ENCODE data around the gene ARHGAP23. TPM values are rescaled to one million over a fixed set of nuclear protein-coding genes. Genes with fewer than 3 reads are reported as not detected.

The ARHGAP23 gene
- total RNA-seq, 1 experiment from 2014 or later: 0.04 TPM

DNA sequence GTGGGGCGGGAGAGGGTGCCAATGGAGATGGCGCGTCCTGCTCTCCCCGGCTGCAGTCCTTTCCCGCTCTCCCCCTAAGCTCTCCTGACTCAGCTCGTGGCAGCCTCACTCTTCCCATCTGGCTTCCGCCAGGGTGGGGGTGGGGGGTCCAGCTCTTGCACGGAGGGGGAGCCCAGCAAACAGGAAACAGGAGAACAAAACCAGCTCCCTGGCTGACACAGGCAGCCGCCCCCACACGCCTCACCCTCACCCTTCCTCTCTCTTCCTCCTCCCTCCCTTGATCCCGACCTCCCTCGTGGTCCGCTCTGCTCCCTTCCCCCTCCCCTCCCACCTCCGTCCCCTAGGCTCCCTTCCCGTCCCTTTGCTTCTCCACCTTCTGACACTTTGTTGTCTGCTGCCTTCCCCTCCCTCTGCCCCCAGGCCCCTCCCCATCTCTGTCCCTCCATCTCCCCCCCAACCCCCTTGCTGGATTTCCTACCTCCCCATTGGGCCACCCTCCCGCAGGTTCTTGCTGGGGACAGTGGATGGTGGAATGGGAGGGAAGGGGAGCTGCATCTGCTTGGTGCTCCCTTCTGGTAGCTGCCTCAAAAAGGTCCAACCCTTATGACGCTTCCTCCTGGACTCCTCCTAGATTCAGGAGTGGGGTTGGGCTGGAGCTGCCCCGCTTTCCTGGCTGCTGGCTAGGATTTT lies 23.7 kb downstream of the ARHGAP23 start:
- H4K20me1 ChIP-seq (ENCODE audit: insufficient read depth, low read depth, low read length): no peaks in the 10 kb centered on the region

GRCh38 chr17:38452719-38453118 lies 24.5 kb downstream of the ARHGAP23 start:
- Histone ChIP-seq H3K4me1 (ENCODE audit: low read length) (no peaks in the 10 kb centered on the region), H3K4me2 (ENCODE audit: low read depth, low read length, poor library complexity, severe bottlenecking) (no peak overlapping the region), H3K36me3 (ENCODE audit: insufficient read depth, low read length) (no peaks in the 10 kb centered on the region), H2AFZ (ENCODE audit: low read length) (no peak overlapping the region), H3K4me3 (ENCODE audit: low read length) (no peak overlapping the region), H3K27me3 (ENCODE audit: low read length) (no peaks in the 10 kb centered on the region), H3K9me2 (replicated peaks; ENCODE audit: insufficient read depth, low read length) (no peaks in the 10 kb centered on the region), H3K9ac (ENCODE audit: low read length) (no peak overlapping the region), H4K20me1 (ENCODE audit: insufficient read depth, low read depth, low read length) (no peaks in the 10 kb centered on the region), H3K79me2 (ENCODE audit: low read length) (no peaks in the 10 kb centered on the region), H3K9me3 (ENCODE audit: low read length) (no peaks in the 10 kb centered on the region), H3K27ac (ENCODE audit: low read length) (no peak overlapping the region)
- DNase-seq: no peak

More for the DNA sequence above, 23.7 kb downstream of the ARHGAP23 start:
- H3K9me3 ChIP-seq (ENCODE audit: low read length): no peaks in the 10 kb centered on the region
- H3K9me2 ChIP-seq (replicated peaks; ENCODE audit: insufficient read depth, low read length): no peaks in the 10 kb centered on the region
- H3K4me3 ChIP-seq (ENCODE audit: low read length): no peak overlapping the region
- no peaks in the 10 kb centered on the region for H3K27me3 ChIP-seq (ENCODE audit: low read length)
- H3K36me3 ChIP-seq (ENCODE audit: insufficient read depth, low read length): no peaks in the 10 kb centered on the region
- no peak overlapping the region for H2AFZ ChIP-seq (ENCODE audit: low read length)
- H3K4me1 ChIP-seq (ENCODE audit: low read length): no peaks in the 10 kb centered on the region
- H3K4me2 ChIP-seq (ENCODE audit: low read depth, low read length, poor library complexity, severe bottlenecking): no peak overlapping the region
- no peak for DNase-seq
- H3K27ac ChIP-seq (ENCODE audit: low read length): no peak overlapping the region
- H3K9ac ChIP-seq (ENCODE audit: low read length): no peak overlapping the region
- H3K79me2 ChIP-seq (ENCODE audit: low read length): no peaks in the 10 kb centered on the region

- Histone ChIP-seq H4K20me1 (ENCODE audit: insufficient read depth, low read depth, low read length) (no peaks in the 10 kb centered on the region), H3K4me1 (ENCODE audit: low read length) (no peaks in the 10 kb centered on the region), H3K4me2 (ENCODE audit: low read depth, low read length, poor library complexity, severe bottlenecking) (no peak overlapping the region), H3K9me2 (replicated peaks; ENCODE audit: insufficient read depth, low read length) (no peaks in the 10 kb centered on the region), H3K4me3 (ENCODE audit: low read length) (no peak overlapping the region), H3K36me3 (ENCODE audit: insufficient read depth, low read length) (no peaks in the 10 kb centered on the region), H3K9ac (ENCODE audit: low read length) (no peak overlapping the region), H2AFZ (ENCODE audit: low read length) (no peak overlapping the region), H3K27me3 (ENCODE audit: low read length) (no peaks in the 10 kb centered on the region), H3K27ac (ENCODE audit: low read length) (no peak overlapping the region), H3K79me2 (ENCODE audit: low read length) (no peaks in the 10 kb centered on the region), H3K9me3 (ENCODE audit: low read length) (no peaks in the 10 kb centered on the region)
- no peak for DNase-seq
Observed at GRCh38 chr17:38453951-38454421, 25.7 kb downstream of the ARHGAP23 start.

DNA sequence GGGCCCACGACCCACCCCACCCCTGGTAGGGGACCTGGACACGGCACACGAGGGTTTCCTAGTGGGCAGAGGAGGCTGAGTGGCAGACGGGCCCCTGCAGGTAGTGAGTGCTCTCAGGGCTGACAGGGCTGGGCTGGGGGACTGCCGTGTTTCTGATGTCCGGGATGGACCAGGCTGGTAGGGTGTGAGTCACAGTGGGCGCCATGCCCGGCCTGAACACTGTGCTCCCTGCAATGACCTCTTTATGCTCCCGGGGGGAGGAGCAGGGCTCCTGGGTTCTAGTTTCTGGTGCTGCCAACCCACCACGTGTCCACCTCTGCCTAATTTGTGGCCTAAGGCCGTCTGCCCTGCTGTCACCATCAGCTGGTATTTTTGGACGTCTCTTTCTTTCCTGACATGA lies 26.3 kb downstream of the ARHGAP23 start:
- Histone ChIP-seq H3K4me1 (ENCODE audit: low read length) (no peaks in the 10 kb centered on the region), H3K4me3 (ENCODE audit: low read length) (no peak overlapping the region), H2AFZ (ENCODE audit: low read length) (no peak overlapping the region), H3K27ac (ENCODE audit: low read length) (no peak overlapping the region), H3K36me3 (ENCODE audit: insufficient read depth, low read length) (no peaks in the 10 kb centered on the region), H3K9ac (ENCODE audit: low read length) (no peak overlapping the region), H3K79me2 (ENCODE audit: low read length) (no peaks in the 10 kb centered on the region), H4K20me1 (ENCODE audit: insufficient read depth, low read depth, low read length) (no peaks in the 10 kb centered on the region), H3K9me3 (ENCODE audit: low read length) (no peaks in the 10 kb centered on the region), H3K4me2 (ENCODE audit: low read depth, low read length, poor library complexity, severe bottlenecking) (no peak overlapping the region), H3K9me2 (replicated peaks; ENCODE audit: insufficient read depth, low read length) (no peaks in the 10 kb centered on the region), H3K27me3 (ENCODE audit: low read length) (no peaks in the 10 kb centered on the region)
- DNase-seq: no peak

- Histone ChIP-seq H3K27me3 (ENCODE audit: low read length) (no peaks in the 10 kb centered on the region), H3K79me2 (ENCODE audit: low read length) (no peaks in the 10 kb centered on the region), H3K4me3 (ENCODE audit: low read length) (no peak overlapping the region), H3K9ac (ENCODE audit: low read length) (no peak overlapping the region), H3K4me1 (ENCODE audit: low read length) (no peaks in the 10 kb centered on the region), H3K9me3 (ENCODE audit: low read length) (no peaks in the 10 kb centered on the region), H2AFZ (ENCODE audit: low read length) (no peak overlapping the region), H3K36me3 (ENCODE audit: insufficient read depth, low read length) (no peaks in the 10 kb centered on the region), H3K4me2 (ENCODE audit: low read depth, low read length, poor library complexity, severe bottlenecking) (no peak overlapping the region), H4K20me1 (ENCODE audit: insufficient read depth, low read depth, low read length) (no peaks in the 10 kb centered on the region), H3K27ac (ENCODE audit: low read length) (no peak overlapping the region), H3K9me2 (replicated peaks; ENCODE audit: insufficient read depth, low read length) (no peaks in the 10 kb centered on the region)
- no peak for DNase-seq
Observed at GRCh38 chr17:38455288-38455915, 27.1 kb downstream of the ARHGAP23 start.

DNA sequence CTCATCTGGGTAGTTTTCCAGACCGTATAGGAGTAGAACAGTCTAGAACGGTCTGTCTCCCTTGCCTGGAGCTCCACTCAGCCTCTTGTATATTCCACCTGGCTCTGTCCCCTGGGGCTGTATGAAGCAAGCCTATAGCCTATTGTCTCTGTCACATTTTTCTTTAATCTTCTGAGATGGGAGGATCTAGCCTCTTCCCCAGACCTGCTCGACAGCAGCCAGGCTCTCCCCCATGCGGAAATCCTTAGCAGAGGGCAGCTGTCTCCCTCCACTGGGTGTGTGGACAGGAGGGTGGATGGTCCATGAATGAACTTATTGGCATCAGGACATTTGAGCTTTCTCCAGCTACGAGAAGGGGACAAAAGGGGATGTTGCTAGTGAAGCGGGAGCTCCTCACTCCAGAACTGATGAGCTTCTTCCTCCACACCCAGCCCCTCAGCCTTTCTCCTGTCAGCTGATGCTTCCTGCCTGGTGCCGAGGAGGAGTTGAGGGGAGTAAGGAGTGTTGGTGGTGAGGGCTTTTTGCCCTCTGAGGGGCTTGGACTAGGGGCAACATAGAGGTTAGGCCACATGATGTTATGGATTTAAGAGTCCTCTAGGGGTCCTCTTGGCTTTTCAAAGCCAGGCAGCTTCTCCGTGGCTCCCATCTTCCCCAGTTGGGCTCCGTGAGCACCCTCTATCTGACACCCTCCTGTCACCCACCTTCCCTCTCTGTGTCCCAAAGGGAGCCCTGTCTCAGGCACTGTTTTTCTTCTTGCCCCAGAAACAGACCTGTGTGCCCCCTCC lies 28.0 kb downstream of the ARHGAP23 start:
- H3K9me3 ChIP-seq (ENCODE audit: low read length): no peaks in the 10 kb centered on the region
- H3K4me1 ChIP-seq (ENCODE audit: low read length): no peaks in the 10 kb centered on the region
- H3K36me3 ChIP-seq (ENCODE audit: insufficient read depth, low read length): no peaks in the 10 kb centered on the region
- H3K9me2 ChIP-seq (replicated peaks; ENCODE audit: insufficient read depth, low read length): no peaks in the 10 kb centered on the region
- no peak overlapping the region for H3K9ac ChIP-seq (ENCODE audit: low read length)
- no peak overlapping the region for H3K4me3 ChIP-seq (ENCODE audit: low read length)
- no peaks in the 10 kb centered on the region for H4K20me1 ChIP-seq (ENCODE audit: insufficient read depth, low read depth, low read length)
- peak; percentile 66 for DNase-seq
- no peak overlapping the region for H2AFZ ChIP-seq (ENCODE audit: low read length)
- H3K27ac ChIP-seq (ENCODE audit: low read length): no peak overlapping the region
- no peaks in the 10 kb centered on the region for H3K79me2 ChIP-seq (ENCODE audit: low read length)
- H3K27me3 ChIP-seq (ENCODE audit: low read length): no peaks in the 10 kb centered on the region
- no peak overlapping the region for H3K4me2 ChIP-seq (ENCODE audit: low read depth, low read length, poor library complexity, severe bottlenecking)

DNA sequence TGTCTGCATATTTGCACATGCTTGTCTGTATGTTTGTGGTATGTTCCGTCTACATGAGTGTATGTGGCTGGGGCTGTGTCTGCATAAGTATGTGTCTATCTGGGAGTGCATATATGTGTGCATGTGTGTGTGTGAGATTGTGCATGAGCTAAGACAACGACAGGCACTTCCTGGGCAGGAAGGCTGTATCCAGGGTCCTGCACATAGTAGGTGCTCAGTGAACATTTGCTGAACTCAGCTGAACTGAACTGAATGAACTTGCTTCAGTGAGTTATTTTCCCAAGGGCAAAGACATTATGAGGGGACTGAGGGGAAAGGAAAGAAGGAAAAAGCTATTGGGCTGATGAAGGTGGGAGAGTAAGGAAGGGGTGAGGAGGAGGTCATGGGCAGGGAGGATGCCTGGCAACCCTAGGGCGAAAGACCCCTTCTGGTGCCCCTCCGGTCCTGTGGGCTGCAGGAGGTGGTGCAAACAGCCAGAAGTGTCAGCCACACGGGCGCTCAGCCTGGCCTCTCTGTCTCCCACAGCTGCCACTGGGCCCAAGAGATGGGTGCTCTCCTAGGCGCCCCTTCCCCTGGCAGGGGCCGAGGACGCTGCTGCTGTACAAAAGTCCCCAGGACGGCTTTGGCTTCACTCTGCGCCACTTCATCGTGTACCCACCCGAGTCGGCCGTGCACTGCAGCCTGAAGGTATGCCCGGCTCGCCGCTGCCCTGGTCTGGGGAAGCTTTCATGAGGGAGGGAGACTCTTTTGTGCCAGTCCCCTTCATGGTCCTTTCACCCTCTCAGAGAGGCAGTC lies 29.5 kb downstream of the ARHGAP23 start:
- no peak for DNase-seq
- Histone ChIP-seq H3K27me3 (ENCODE audit: low read length) (no peaks in the 10 kb centered on the region), H3K27ac (ENCODE audit: low read length) (no peak overlapping the region), H3K9ac (ENCODE audit: low read length) (no peak overlapping the region), H3K4me3 (ENCODE audit: low read length) (no peak overlapping the region), H3K9me3 (ENCODE audit: low read length) (no peaks in the 10 kb centered on the region), H3K4me1 (ENCODE audit: low read length) (no peaks in the 10 kb centered on the region), H4K20me1 (ENCODE audit: insufficient read depth, low read depth, low read length) (no peaks in the 10 kb centered on the region), H3K79me2 (ENCODE audit: low read length) (no peaks in the 10 kb centered on the region), H3K36me3 (ENCODE audit: insufficient read depth, low read length) (no peaks in the 10 kb centered on the region), H2AFZ (ENCODE audit: low read length) (no peak overlapping the region), H3K4me2 (ENCODE audit: low read depth, low read length, poor library complexity, severe bottlenecking) (no peak overlapping the region), H3K9me2 (replicated peaks; ENCODE audit: insufficient read depth, low read length) (no peaks in the 10 kb centered on the region)
